ENCODE results near the gene P2RY6.

P2RY6 gene

DNA sequence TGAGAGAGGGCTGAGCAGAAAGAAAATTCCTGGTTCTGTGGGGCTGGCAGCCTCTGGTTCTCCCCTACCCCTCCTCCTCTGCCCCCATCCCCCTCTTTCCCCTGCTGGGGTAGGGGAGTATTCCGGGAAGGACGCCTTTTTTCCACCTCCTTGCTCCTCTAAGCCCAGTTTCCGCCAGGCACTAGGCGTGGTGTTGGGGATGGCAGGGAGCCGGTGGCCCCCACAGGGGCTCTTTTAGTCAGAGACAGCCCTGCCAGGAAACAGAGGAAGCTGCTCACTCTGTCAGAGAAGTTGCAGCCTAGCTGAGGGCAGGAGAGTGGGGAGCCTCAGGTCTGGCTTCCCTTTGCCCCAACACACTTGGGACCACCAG lies 20.4 kb downstream of the P2RY6 start:
- no peak overlapping the region for H3K4me2 ChIP-seq (ENCODE audit: insufficient read depth, low read length, poor library complexity, severe bottlenecking)
- no peak overlapping the region for H2BK12ac ChIP-seq (ENCODE audit: low read length)
- no peak for DNase-seq (ENCODE audit: low spot score)
- no peak overlapping the region for H3K23ac ChIP-seq (ENCODE audit: low read depth, low read length, poor library complexity)
- WGBS, 2 donors (ENCODE audit: extremely low coverage in 2 of 2, insufficient read length in 2 of 2, insufficient replicate concordance in 1 of 2), result no CpG with 5 or more reads among the region's 5 CpGs
- H3K14ac ChIP-seq (ENCODE audit: low read length), result no peak overlapping the region
- no peak overlapping the region for H4K8ac ChIP-seq (ENCODE audit: low read depth, low read length)
- no peak overlapping the region for H4K91ac ChIP-seq (ENCODE audit: low read depth, low read length, poor library complexity)
- H3K79me1 ChIP-seq (ENCODE audit: low read depth, low read length), result no peaks in the 10 kb centered on the region
- no peaks in the 10 kb centered on the region for H3K9me3 ChIP-seq (replicated peaks in 1 of 2; ENCODE audit: control insufficient read depth in 2 of 2, insufficient read depth in 1 of 2, low read depth in 1 of 2, low read length in 2 of 2)
- H2BK15ac ChIP-seq (ENCODE audit: low read length), result no peak overlapping the region
- H2AFZ ChIP-seq (ENCODE audit: low read length), result peak overlapping the region; percentile 62
- no peak overlapping the region for H3K4ac ChIP-seq (ENCODE audit: low read length)
- H3K4me3 ChIP-seq (ENCODE audit: low read length in 2 of 2), result no peak overlapping the region
- H3K27ac ChIP-seq (replicated peaks; ENCODE audit: low read length), result no peak overlapping the region
- H3K4me1 ChIP-seq (ENCODE audit: control insufficient read depth in 2 of 2, insufficient read depth in 1 of 2, low read depth in 1 of 2, low read length in 2 of 2), result peaks cover 10 to 18% of the 10 kb centered on the region in 2 donors
- H3K27me3 ChIP-seq (ENCODE audit: control insufficient read depth in 3 of 3, insufficient read depth in 3 of 3, low read depth in 1 of 3, low read length in 3 of 3), result no peaks in the 10 kb centered on the region
- no peak overlapping the region for H2AK5ac ChIP-seq (ENCODE audit: low read depth, low read length)
- H2BK5ac ChIP-seq (ENCODE audit: low read length), result no peak overlapping the region
- H3K9ac ChIP-seq (ENCODE audit: low read depth, low read length, poor library complexity), result no peak overlapping the region
- no peaks in the 10 kb centered on the region for H3K36me3 ChIP-seq (replicated peaks in 1 of 2; ENCODE audit: control insufficient read depth in 2 of 2, insufficient read depth in 2 of 2, low read length in 2 of 2)
- no peak overlapping the region for H2BK120ac ChIP-seq (ENCODE audit: low read depth, low read length)
- no peak overlapping the region for H3K18ac ChIP-seq (ENCODE audit: low read length)

GRCh38 chr11:73293356-73293936 lies 21.3 kb downstream of the P2RY6 start:
- Histone ChIP-seq H3K36me3 (replicated peaks in 1 of 2; ENCODE audit: control insufficient read depth in 2 of 2, insufficient read depth in 2 of 2, low read length in 2 of 2) (no peaks in the 10 kb centered on the region), H4K91ac (ENCODE audit: low read depth, low read length, poor library complexity) (no peak overlapping the region), H2AK5ac (ENCODE audit: low read depth, low read length) (peak overlapping the region; percentile 40), H2BK15ac (ENCODE audit: low read length) (peak overlapping the region; percentile 50), H2AFZ (ENCODE audit: low read length) (no peak overlapping the region), H2BK5ac (ENCODE audit: low read length) (no peak overlapping the region), H3K14ac (ENCODE audit: low read length) (no peak overlapping the region), H3K9ac (ENCODE audit: low read depth, low read length, poor library complexity) (no peak overlapping the region), H3K4me3 (ENCODE audit: low read length in 2 of 2) (no peak overlapping the region), H3K4me1 (ENCODE audit: control insufficient read depth in 2 of 2, insufficient read depth in 1 of 2, low read depth in 1 of 2, low read length in 2 of 2) (peaks cover 10 to 18% of the 10 kb centered on the region in 2 donors), H3K23ac (ENCODE audit: low read depth, low read length, poor library complexity) (no peak overlapping the region), H3K27me3 (ENCODE audit: control insufficient read depth in 3 of 3, insufficient read depth in 3 of 3, low read depth in 1 of 3, low read length in 3 of 3) (no peaks in the 10 kb centered on the region), H3K4ac (ENCODE audit: low read length) (no peak overlapping the region), H2BK120ac (ENCODE audit: low read depth, low read length) (no peak overlapping the region), H3K18ac (ENCODE audit: low read length) (peak overlapping the region; percentile 25), H2BK12ac (ENCODE audit: low read length) (peak overlapping the region; percentile 64), H3K4me2 (ENCODE audit: insufficient read depth, low read length, poor library complexity, severe bottlenecking) (no peak overlapping the region), H4K8ac (ENCODE audit: low read depth, low read length) (no peak overlapping the region), H3K79me1 (ENCODE audit: low read depth, low read length) (no peaks in the 10 kb centered on the region), H3K9me3 (replicated peaks in 1 of 2; ENCODE audit: control insufficient read depth in 2 of 2, insufficient read depth in 1 of 2, low read depth in 1 of 2, low read length in 2 of 2) (no peaks in the 10 kb centered on the region), H3K27ac (replicated peaks; ENCODE audit: low read length) (no peak overlapping the region)
- DNase-seq (ENCODE audit: low spot score), result no peak
- WGBS, 2 donors (ENCODE audit: extremely low coverage in 2 of 2, insufficient read length in 2 of 2, insufficient replicate concordance in 1 of 2), result no CpG with 5 or more reads among the region's 4 CpGs

GRCh38 chr11:73294604-73295003 lies 22.5 kb downstream of the P2RY6 start:
- Histone ChIP-seq H3K4me3 (ENCODE audit: low read length in 2 of 2) (no peak overlapping the region), H3K9me3 (replicated peaks in 1 of 2; ENCODE audit: control insufficient read depth in 2 of 2, insufficient read depth in 1 of 2, low read depth in 1 of 2, low read length in 2 of 2) (no peaks in the 10 kb centered on the region), H4K8ac (ENCODE audit: low read depth, low read length) (no peak overlapping the region), H3K4me2 (ENCODE audit: insufficient read depth, low read length, poor library complexity, severe bottlenecking) (no peak overlapping the region), H2BK5ac (ENCODE audit: low read length) (no peak overlapping the region), H3K27me3 (ENCODE audit: control insufficient read depth in 3 of 3, insufficient read depth in 3 of 3, low read depth in 1 of 3, low read length in 3 of 3) (no peaks in the 10 kb centered on the region), H3K9ac (ENCODE audit: low read depth, low read length, poor library complexity) (no peak overlapping the region), H3K23ac (ENCODE audit: low read depth, low read length, poor library complexity) (no peak overlapping the region), H3K79me1 (ENCODE audit: low read depth, low read length) (no peaks in the 10 kb centered on the region), H2BK15ac (ENCODE audit: low read length) (no peak overlapping the region), H2AFZ (ENCODE audit: low read length) (no peak overlapping the region), H3K36me3 (replicated peaks in 1 of 2; ENCODE audit: control insufficient read depth in 2 of 2, insufficient read depth in 2 of 2, low read length in 2 of 2) (no peaks in the 10 kb centered on the region), H3K4ac (ENCODE audit: low read length) (no peak overlapping the region), H2AK5ac (ENCODE audit: low read depth, low read length) (no peak overlapping the region), H4K91ac (ENCODE audit: low read depth, low read length, poor library complexity) (no peak overlapping the region), H3K14ac (ENCODE audit: low read length) (no peak overlapping the region), H3K4me1 (ENCODE audit: control insufficient read depth in 2 of 2, insufficient read depth in 1 of 2, low read depth in 1 of 2, low read length in 2 of 2) (peaks cover 7 to 12% of the 10 kb centered on the region in 2 donors), H3K18ac (ENCODE audit: low read length) (no peak overlapping the region), H2BK12ac (ENCODE audit: low read length) (no peak overlapping the region), H2BK120ac (ENCODE audit: low read depth, low read length) (no peak overlapping the region), H3K27ac (replicated peaks; ENCODE audit: low read length) (no peak overlapping the region)
- no peak for DNase-seq (ENCODE audit: low spot score)

- H2BK5ac ChIP-seq (ENCODE audit: low read length), result no peak overlapping the region
- H2AK5ac ChIP-seq (ENCODE audit: low read depth, low read length), result no peak overlapping the region
- no peak overlapping the region for H2BK120ac ChIP-seq (ENCODE audit: low read depth, low read length)
- peak; percentile 82 for DNase-seq (ENCODE audit: low spot score)
- H3K18ac ChIP-seq (ENCODE audit: low read length), result no peak overlapping the region
- no peak overlapping the region for H3K9ac ChIP-seq (ENCODE audit: low read depth, low read length, poor library complexity)
- H3K79me1 ChIP-seq (ENCODE audit: low read depth, low read length), result no peaks in the 10 kb centered on the region
- no peaks in the 10 kb centered on the region for H3K9me3 ChIP-seq (replicated peaks in 1 of 2; ENCODE audit: control insufficient read depth in 2 of 2, insufficient read depth in 1 of 2, low read depth in 1 of 2, low read length in 2 of 2)
- H3K27me3 ChIP-seq (ENCODE audit: control insufficient read depth in 3 of 3, insufficient read depth in 3 of 3, low read depth in 1 of 3, low read length in 3 of 3), result no peaks in the 10 kb centered on the region
- no peak overlapping the region for H3K23ac ChIP-seq (ENCODE audit: low read depth, low read length, poor library complexity)
- no peak overlapping the region for H3K4me3 ChIP-seq (ENCODE audit: low read length in 2 of 2)
- H4K8ac ChIP-seq (ENCODE audit: low read depth, low read length), result peak overlapping the region; percentile 68
- peak overlapping the region; percentile 75 for H2AFZ ChIP-seq (ENCODE audit: low read length)
- no peak overlapping the region for H4K91ac ChIP-seq (ENCODE audit: low read depth, low read length, poor library complexity)
- no peak overlapping the region for H2BK12ac ChIP-seq (ENCODE audit: low read length)
- no peaks in the 10 kb centered on the region for H3K36me3 ChIP-seq (replicated peaks in 1 of 2; ENCODE audit: control insufficient read depth in 2 of 2, insufficient read depth in 2 of 2, low read length in 2 of 2)
- H3K4ac ChIP-seq (ENCODE audit: low read length), result no peak overlapping the region
- no peak overlapping the region for H2BK15ac ChIP-seq (ENCODE audit: low read length)
- H3K14ac ChIP-seq (ENCODE audit: low read length), result no peak overlapping the region
- H3K4me1 ChIP-seq (ENCODE audit: control insufficient read depth in 2 of 2, insufficient read depth in 1 of 2, low read depth in 1 of 2, low read length in 2 of 2), result peaks cover 7 to 12% of the 10 kb centered on the region in 2 donors
- no peak overlapping the region for H3K27ac ChIP-seq (replicated peaks; ENCODE audit: low read length)
- no peak overlapping the region for H3K4me2 ChIP-seq (ENCODE audit: insufficient read depth, low read length, poor library complexity, severe bottlenecking)
- WGBS, 2 donors (ENCODE audit: extremely low coverage in 2 of 2, insufficient read length in 2 of 2, insufficient replicate concordance in 1 of 2), result no CpG with 5 or more reads among the region's 12 CpGs
These were observed 23.3 kb downstream of the P2RY6 start for GRCh38 chr11:73295241-73295995.

Measured in neuronal stem cell (in vitro differentiated cells).